Measurements from ENCODE around the gene RGS9BP. TPM values are rescaled to one million over a fixed set of nuclear protein-coding genes. Genes with fewer than 3 reads are reported as not detected.

RGS9BP gene
- total and polyA plus RNA-seq, 11 donors: 0.83 to 11.2 (median 4.2) TPM

GRCh38 chr19:32673573-32673972, 2.1 kb upstream of the RGS9BP start:
- TF ChIP-seq CTCF (IDR thresholded peaks at IDR 0.05) (no peak), POLR2A (IDR thresholded peaks at IDR 0.05) (no peak)
- peaks cover 0 to 75% (median 35%) of the 10 kb centered on the region in 12 donors for H3K4me1 ChIP-seq
- WGBS, 4 donors: 82 to 91% (median 87%) methylated on average over 10 of the region's 10 CpGs
- H3K27ac ChIP-seq: no peak overlapping the region
- DNase-seq (no peak), ATAC-seq (no peak)
- H3K27me3 ChIP-seq: peaks cover 0 to 23% (median 13%) of the 10 kb centered on the region in 9 donors
- intact Hi-C loops (cut with DNase I): loop anchor here in 1 of 10 donors (10.0 kb wide), 1 partner anchor 89 kb away; the partner anchor contains the start of gene PDCD5
- H3K4me3 ChIP-seq: peak overlapping the region in 5 of 12 donors; percentile 88 to 100 (median 98)
- peaks cover 0 to 3% (median 0%) of the 10 kb centered on the region in 9 donors for H3K36me3 ChIP-seq
- no peaks in the 10 kb centered on the region for H3K9me3 ChIP-seq

- intact Hi-C loops (cut with DNase I): loop anchor here in 1 of 10 donors (10.0 kb wide), 1 partner anchor 90 kb away; the partner anchor contains the start of gene PDCD5
- no peak for DNase-seq
- H3K27me3 ChIP-seq: peaks cover 0 to 23% (median 13%) of the 10 kb centered on the region in 9 donors
- TF ChIP-seq POLR2A (IDR thresholded peaks at IDR 0.05) (no peak), CTCF (IDR thresholded peaks at IDR 0.05) (peak in 1 of 12 donors; percentile 3)
- peak overlapping the region in 11 of 12 donors; percentile 82 to 94 (median 87) for H3K27ac ChIP-seq
- peak overlapping the region; percentile 79 to 100 (median 88) for H3K4me3 ChIP-seq
- ATAC-seq: no peak
- peaks cover 0 to 70% (median 35%) of the 10 kb centered on the region in 12 donors for H3K4me1 ChIP-seq
- 2 to 3% (median 2%) methylated on average over 37 to 67 of the region's 67 CpGs for WGBS, 4 donors
- no peaks in the 10 kb centered on the region for H3K9me3 ChIP-seq
- peaks cover 0 to 3% (median 0%) of the 10 kb centered on the region in 9 donors for H3K36me3 ChIP-seq
These were observed 1.3 kb upstream of the RGS9BP start for GRCh38 chr19:32674153-32674930.

- Histone ChIP-seq H3K27ac (peak within 1 kb of the TSS; percentile 51 to 94 (median 88)), H3K36me3 (peaks cover 0 to 3% (median 0%) of the 10 kb centered on the region in 9 donors), H3K9me3 (no peaks in the 10 kb centered on the region), H3K4me3 (peak within 1 kb of the TSS; percentile 79 to 100 (median 88)), H3K27me3 (peaks cover 0 to 23% (median 13%) of the 10 kb centered on the region in 9 donors), H3K4me1 (peaks cover 0 to 62% (median 34%) of the 10 kb centered on the region in 12 donors)
- peak; percentile 94 to 98 (median 96) for ATAC-seq
- intact Hi-C loops (cut with DNase I): loop anchor here in 1 of 10 donors (10.0 kb wide), 1 partner anchor 90 kb away; the partner anchor contains the start of gene PDCD5
- peak; percentile 98 to 99 (median 98) for DNase-seq
- WGBS, 4 donors: 0 to 1% (median 0%) methylated on average over 14 to 74 of the region's 75 CpGs
- TF ChIP-seq CTCF (IDR thresholded peaks at IDR 0.05) (peak in 1 of 12 donors; percentile 2), POLR2A (IDR thresholded peaks at IDR 0.05) (peak in 1 of 2 donors; percentile 79)
These were observed 523 bp upstream of the RGS9BP start, which contains the start of gene ANKRD27 for GRCh38 chr19:32674931-32675719. ANKRD27 (minus strand) TSS chr19:32675180; CDS start chr19:32659015, 16,165 bp downstream.

Measured in heart left ventricle (tissue), 16 donors.